ENCODE data around the gene DCPS. TPM values are rescaled to one million over a fixed set of nuclear protein-coding genes. Genes with fewer than 3 reads are reported as not detected.

DCPS gene
- total and polyA plus RNA-seq, 3 donors from 2014 or later: 16.8 to 20.9 (median 16.9) TPM

DNA sequence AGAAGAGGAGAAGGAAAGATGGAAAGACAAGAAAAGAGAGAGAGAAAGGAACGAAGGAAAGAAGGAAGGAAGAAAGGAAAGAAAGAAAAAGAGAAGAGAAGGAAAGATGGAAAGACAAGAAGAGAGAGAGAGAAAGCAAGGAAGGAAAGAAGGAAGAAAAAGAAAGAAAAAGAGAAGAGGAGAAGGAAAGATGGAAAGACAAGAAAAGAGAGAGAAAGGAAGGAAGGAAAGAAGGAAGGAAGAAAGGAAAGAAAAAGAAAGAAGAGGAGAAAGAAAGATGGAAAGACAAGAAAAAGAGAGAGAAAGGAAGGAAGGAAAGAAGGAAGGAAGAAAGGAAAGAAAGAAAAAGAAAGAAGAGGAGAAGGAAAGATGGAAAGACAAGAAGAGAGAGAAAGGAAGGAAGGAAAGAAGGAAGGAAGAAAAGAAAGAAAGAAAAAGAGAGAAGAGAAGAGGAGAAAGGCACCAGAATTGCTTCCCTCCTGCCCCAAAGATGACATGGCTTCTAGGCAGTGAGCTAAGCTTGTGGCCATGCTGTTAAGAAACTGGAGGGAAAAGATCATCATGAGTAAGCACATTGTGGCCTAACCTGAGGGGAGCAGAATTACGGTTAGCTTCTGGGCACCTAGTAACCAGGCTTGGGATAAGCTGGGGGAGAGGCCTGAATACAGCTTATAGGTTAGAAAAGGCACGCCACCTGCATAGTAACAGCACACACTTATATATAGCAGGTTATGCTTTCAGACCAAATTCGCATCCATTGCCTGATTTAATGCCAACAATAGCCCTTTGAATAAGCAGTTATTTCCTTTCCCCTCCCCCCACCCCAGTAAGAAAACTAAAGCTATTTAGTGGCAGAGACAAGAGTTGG lies 49.3 kb downstream of the DCPS start:
- peak overlapping the region in 1 of 2 donors; percentile 41 for H3K27ac ChIP-seq
- TF ChIP-seq, protein P1, sequence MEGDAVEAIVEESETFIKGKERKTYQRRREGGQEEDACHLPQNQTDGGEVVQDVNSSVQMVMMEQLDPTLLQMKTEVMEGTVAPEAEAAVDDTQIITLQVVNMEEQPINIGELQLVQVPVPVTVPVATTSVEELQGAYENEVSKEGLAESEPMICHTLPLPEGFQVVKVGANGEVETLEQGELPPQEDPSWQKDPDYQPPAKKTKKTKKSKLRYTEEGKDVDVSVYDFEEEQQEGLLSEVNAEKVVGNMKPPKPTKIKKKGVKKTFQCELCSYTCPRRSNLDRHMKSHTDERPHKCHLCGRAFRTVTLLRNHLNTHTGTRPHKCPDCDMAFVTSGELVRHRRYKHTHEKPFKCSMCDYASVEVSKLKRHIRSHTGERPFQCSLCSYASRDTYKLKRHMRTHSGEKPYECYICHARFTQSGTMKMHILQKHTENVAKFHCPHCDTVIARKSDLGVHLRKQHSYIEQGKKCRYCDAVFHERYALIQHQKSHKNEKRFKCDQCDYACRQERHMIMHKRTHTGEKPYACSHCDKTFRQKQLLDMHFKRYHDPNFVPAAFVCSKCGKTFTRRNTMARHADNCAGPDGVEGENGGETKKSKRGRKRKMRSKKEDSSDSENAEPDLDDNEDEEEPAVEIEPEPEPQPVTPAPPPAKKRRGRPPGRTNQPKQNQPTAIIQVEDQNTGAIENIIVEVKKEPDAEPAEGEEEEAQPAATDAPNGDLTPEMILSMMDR (IDR thresholded peaks at IDR 0.05): no peak
- TF ChIP-seq POLR2A (IDR thresholded peaks at IDR 0.05): no peak
- peaks cover 67% of the 10 kb centered on the region for H3K4me1 ChIP-seq
- no peaks in the 10 kb centered on the region for H3K36me3 ChIP-seq (ENCODE audit: low read depth, missing control alignments)
- no peaks in the 10 kb centered on the region for H3K9me3 ChIP-seq
- no peak overlapping the region for H3K4me3 ChIP-seq
- DNase-seq: no peak
- WGBS, 2 donors: 74 to 81% methylated on average over 4 of the region's 4 CpGs
- intact Hi-C loops (cut with DNase I; ENCODE audit: low total_unique reads): no loop called here
- no peaks in the 10 kb centered on the region for H3K27me3 ChIP-seq

DNA sequence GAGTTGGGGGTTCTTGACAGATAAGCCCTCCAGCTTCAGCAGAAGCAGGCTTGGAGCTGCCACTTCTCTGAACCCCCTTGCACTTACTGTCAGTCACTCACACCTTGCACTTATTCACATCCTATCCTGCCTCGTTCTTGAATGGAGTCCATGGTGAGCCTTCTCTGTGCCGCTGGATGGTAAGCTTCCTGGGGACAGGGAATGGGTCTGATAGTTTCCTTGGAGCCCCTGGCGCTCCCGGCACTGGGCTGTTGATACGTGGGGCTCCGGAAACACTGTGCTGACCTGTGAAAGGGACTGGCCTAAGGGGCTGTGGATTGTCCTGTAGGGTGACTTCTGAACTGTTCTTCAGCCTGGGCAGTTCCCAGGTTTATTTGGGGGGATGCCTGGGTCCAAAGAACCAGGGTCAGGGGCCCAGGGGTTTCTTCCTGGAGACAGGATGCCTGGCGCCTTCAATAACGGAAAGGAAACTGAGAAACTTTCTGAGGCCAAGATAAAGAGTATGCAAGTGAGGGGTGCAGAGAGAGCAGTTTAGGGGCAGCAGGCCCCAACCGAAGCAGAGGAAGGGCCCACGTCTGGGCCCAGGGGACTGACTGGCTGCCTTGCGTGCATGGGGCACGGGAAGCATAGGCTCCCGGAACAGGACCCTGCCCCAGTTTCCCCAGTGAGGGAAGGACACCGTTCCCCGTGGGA lies 50.9 kb downstream of the DCPS start:
- 6 to 14% methylated on average over 13 to 15 of the region's 15 CpGs for WGBS, 2 donors
- peaks cover 66% of the 10 kb centered on the region for H3K4me1 ChIP-seq

DNA sequence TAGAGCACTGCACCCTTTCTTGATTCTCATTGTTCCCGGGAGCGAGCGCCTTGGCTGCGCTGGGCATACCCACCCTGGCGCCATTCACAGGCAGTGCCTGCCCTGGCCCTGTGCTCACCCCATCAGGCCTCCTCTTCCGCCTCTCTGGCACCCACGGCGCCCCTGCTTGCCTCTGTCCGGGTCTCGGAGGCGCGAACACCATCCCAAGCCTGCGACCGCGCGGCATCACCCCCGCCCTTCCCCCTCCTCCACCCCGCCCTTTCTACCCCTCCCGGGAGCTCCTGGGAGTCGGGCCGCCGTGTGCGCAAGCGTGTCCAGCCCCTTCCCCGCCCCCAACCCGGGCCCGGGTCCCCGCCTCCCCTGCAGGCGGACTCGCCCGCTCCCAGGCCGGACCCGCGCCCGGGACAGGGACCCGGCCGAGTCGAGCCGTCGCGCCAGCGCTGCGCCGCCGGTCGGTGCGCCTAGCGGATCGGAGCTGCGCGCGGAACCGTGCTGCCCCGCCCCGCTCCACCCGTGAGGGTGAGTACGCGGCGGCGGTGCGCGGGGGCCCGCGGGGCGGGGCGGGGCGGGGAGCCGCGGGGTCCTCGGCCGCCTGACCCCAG lies 51.6 kb downstream of the DCPS start, which contains the start of gene ST3GAL4:
TSS of gene ST3GAL4 (plus strand) at position 363 of the 602 bp plus-strand sequence. CDS start 50,470 bp downstream, outside the sequence.
- DNase-seq: peak; percentile 90
- intact Hi-C loops (cut with DNase I; ENCODE audit: low total_unique reads): no loop called here
- Histone ChIP-seq H3K4me1 (peaks cover 66% of the 10 kb centered on the region), H3K27ac (peak within 1 kb of the TSS; percentile 87), H3K27me3 (no peaks in the 10 kb centered on the region), H3K9me3 (no peaks in the 10 kb centered on the region), H3K4me3 (peak within 1 kb of the TSS; percentile 68 to 79), H3K36me3 (ENCODE audit: low read depth, missing control alignments) (no peaks in the 10 kb centered on the region)
- TF ChIP-seq, protein P1 (IDR thresholded peaks at IDR 0.05): no peak
- TF ChIP-seq POLR2A (IDR thresholded peaks at IDR 0.05): no peak
- WGBS, 2 donors: 0% methylated on average over 23 to 70 of the region's 71 CpGs

More for the DNA sequence above, 50.9 kb downstream of the DCPS start:
- Histone ChIP-seq H3K36me3 (ENCODE audit: low read depth, missing control alignments) (no peaks in the 10 kb centered on the region), H3K4me3 (peak overlapping the region; percentile 68 to 79), H3K9me3 (no peaks in the 10 kb centered on the region), H3K27me3 (no peaks in the 10 kb centered on the region), H3K27ac (peak overlapping the region; percentile 79 to 87)
- intact Hi-C loops (cut with DNase I; ENCODE audit: low total_unique reads): no loop called here
- no peak for TF ChIP-seq POLR2A (IDR thresholded peaks at IDR 0.05)
- TF ChIP-seq, protein P1 (IDR thresholded peaks at IDR 0.05): no peak
- no peak for DNase-seq

DNA sequence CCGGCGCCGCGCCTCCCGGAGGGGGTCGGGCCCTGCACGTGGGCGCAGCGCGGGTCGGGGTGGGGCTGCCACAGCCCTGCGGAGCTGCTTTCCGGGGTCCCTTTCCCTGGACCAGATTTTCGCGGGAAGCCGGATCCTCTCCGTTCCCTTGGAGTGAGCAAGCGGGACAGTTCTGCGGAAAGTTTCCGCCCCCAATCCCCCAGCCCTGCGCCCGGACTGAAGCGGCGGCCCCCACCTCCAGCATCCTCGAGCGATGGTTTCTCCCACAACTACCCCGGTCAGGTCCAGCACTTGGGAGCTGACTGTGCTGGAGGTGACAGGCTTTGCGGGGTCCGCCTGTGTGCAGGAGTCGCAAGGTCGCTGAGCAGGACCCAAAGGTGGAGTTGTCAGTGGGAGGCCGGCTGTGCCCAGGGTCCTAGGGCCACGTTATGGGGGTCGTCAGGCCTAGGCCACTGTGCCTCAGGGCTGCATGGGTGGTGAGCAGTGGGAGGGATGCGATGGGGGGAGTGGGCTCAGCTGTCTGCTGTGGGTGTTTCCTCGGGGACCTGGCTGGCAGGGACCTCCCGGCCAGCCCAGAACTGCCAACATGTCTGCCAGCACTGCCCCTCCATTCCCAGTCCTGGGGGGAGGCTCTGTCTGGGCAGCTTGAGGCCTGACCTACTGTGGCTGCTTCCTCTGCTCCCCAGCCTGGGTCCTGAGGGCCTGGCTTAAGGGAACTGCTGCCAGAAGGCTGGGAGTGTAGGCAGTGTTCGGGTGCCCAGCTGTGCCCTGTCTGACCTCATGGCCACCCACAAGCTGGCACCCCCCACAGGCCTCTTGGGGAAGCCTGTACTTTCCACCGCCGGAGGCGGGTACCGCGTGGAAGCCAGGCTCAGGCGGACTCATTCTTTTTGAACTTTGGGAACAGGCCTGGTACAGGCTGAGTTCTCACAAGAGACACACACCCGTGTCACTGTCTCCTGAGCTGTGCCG lies 52.4 kb downstream of the DCPS start:
- H3K27ac ChIP-seq: peak overlapping the region; percentile 87
- DNase-seq: no peak
- intact Hi-C loops (cut with DNase I; ENCODE audit: low total_unique reads): no loop called here
- 1 to 3% methylated on average over 7 to 46 of the region's 46 CpGs for WGBS, 2 donors
- no peaks in the 10 kb centered on the region for H3K36me3 ChIP-seq (ENCODE audit: low read depth, missing control alignments)
- TF ChIP-seq, protein P1 (IDR thresholded peaks at IDR 0.05): no peak
- H3K4me1 ChIP-seq: peaks cover 66% of the 10 kb centered on the region
- no peaks in the 10 kb centered on the region for H3K27me3 ChIP-seq
- no peaks in the 10 kb centered on the region for H3K9me3 ChIP-seq
- H3K4me3 ChIP-seq: peak overlapping the region; percentile 68 to 79
